ENCODE measurements around the gene NMUR1. TPM values are rescaled to one million over a fixed set of nuclear protein-coding genes. Genes with fewer than 3 reads are reported as not detected.

Gene NMUR1
- total RNA-seq, 2 donors from 2014 or later: 0.07 to 0.29 TPM

GRCh38 chr2:231513746-231514224 is 16.5 kb downstream of the NMUR1 start:
- no peaks in the 10 kb centered on the region for H3K9me3 ChIP-seq (ENCODE audit: control insufficient read depth, low read length)
- DNase-seq: no peak
- 4 to 5% methylated on average over 2 to 3 of the region's 7 CpGs for WGBS, 2 experiments (ENCODE audit: insufficient coverage in 1 of 2, insufficient read length in 1 of 2)
- no peaks in the 10 kb centered on the region for H3K9me3 Mint-ChIP-seq
- peak overlapping the region; percentile 66 for H3K9ac ChIP-seq (ENCODE audit: extremely low read depth, low read length, poor library complexity, severe bottlenecking)
- H3K4me1 ChIP-seq (ENCODE audit: control insufficient read depth, insufficient read depth, low read length): no peaks in the 10 kb centered on the region
- H3K27ac ChIP-seq (ENCODE audit: low read depth, low read length): no peak overlapping the region
- no peaks in the 10 kb centered on the region for H3K36me3 ChIP-seq (ENCODE audit: control insufficient read depth, insufficient read depth, low read length)
- H3K27ac Mint-ChIP-seq: peak overlapping the region; percentile 98
- no peak for TF ChIP-seq CTCF (conservative IDR thresholded peaks at IDR 0.05)
- H3K4me3 Mint-ChIP-seq: peak overlapping the region; percentile 80
- H3K36me3 Mint-ChIP-seq (ENCODE audit: low read depth): no peaks in the 10 kb centered on the region
- peak overlapping the region; percentile 85 for H3K4me3 ChIP-seq (ENCODE audit: low read length)
- H3K27me3 ChIP-seq (ENCODE audit: control insufficient read depth, insufficient read depth, low read length, poor library complexity, severe bottlenecking): peaks cover 3% of the 10 kb centered on the region
- peaks cover 5% of the 10 kb centered on the region for H3K27me3 Mint-ChIP-seq (ENCODE audit: insufficient read depth)
- peaks cover 4% of the 10 kb centered on the region for H3K4me1 Mint-ChIP-seq

GRCh38 chr2:231512222-231512621 is 18.0 kb downstream of the NMUR1 start:
- 71 to 88% methylated on average over 5 of the region's 5 CpGs for WGBS, 2 experiments (ENCODE audit: insufficient coverage in 1 of 2, insufficient read length in 1 of 2)
- no peak overlapping the region for H3K27ac ChIP-seq (ENCODE audit: low read depth, low read length)
- DNase-seq: no peak
- no peak overlapping the region for H3K4me3 ChIP-seq (ENCODE audit: low read length)
- H3K4me1 Mint-ChIP-seq: peaks cover 4% of the 10 kb centered on the region
- no peak overlapping the region for H3K9ac ChIP-seq (ENCODE audit: extremely low read depth, low read length, poor library complexity, severe bottlenecking)
- H3K9me3 Mint-ChIP-seq: no peaks in the 10 kb centered on the region
- H3K36me3 Mint-ChIP-seq (ENCODE audit: low read depth): peaks cover 2% of the 10 kb centered on the region
- no peaks in the 10 kb centered on the region for H3K36me3 ChIP-seq (ENCODE audit: control insufficient read depth, insufficient read depth, low read length)
- no peaks in the 10 kb centered on the region for H3K27me3 ChIP-seq (ENCODE audit: control insufficient read depth, insufficient read depth, low read length, poor library complexity, severe bottlenecking)
- no peaks in the 10 kb centered on the region for H3K4me1 ChIP-seq (ENCODE audit: control insufficient read depth, insufficient read depth, low read length)
- H3K27ac Mint-ChIP-seq: no peak overlapping the region
- no peak for TF ChIP-seq CTCF (conservative IDR thresholded peaks at IDR 0.05)
- H3K4me3 Mint-ChIP-seq: no peak overlapping the region
- peaks cover 5% of the 10 kb centered on the region for H3K27me3 Mint-ChIP-seq (ENCODE audit: insufficient read depth)
- no peaks in the 10 kb centered on the region for H3K9me3 ChIP-seq (ENCODE audit: control insufficient read depth, low read length)

- H3K4me1 Mint-ChIP-seq: no peaks in the 10 kb centered on the region
- H3K27ac Mint-ChIP-seq: no peak overlapping the region
- no peaks in the 10 kb centered on the region for H3K9me3 Mint-ChIP-seq
- H3K4me3 ChIP-seq (ENCODE audit: low read length): no peak overlapping the region
- WGBS, 2 experiments (ENCODE audit: insufficient coverage in 1 of 2, insufficient read length in 1 of 2): 92 to 100% methylated on average over 3 of the region's 3 CpGs
- TF ChIP-seq CTCF (conservative IDR thresholded peaks at IDR 0.05): no peak
- no peaks in the 10 kb centered on the region for H3K27me3 Mint-ChIP-seq (ENCODE audit: insufficient read depth)
- peaks cover 14% of the 10 kb centered on the region for H3K36me3 Mint-ChIP-seq (ENCODE audit: low read depth)
- no peaks in the 10 kb centered on the region for H3K27me3 ChIP-seq (ENCODE audit: control insufficient read depth, insufficient read depth, low read length, poor library complexity, severe bottlenecking)
- H3K9ac ChIP-seq (ENCODE audit: extremely low read depth, low read length, poor library complexity, severe bottlenecking): no peak overlapping the region
- no peak for DNase-seq
- H3K4me1 ChIP-seq (ENCODE audit: control insufficient read depth, insufficient read depth, low read length): no peaks in the 10 kb centered on the region
- H3K9me3 ChIP-seq (ENCODE audit: control insufficient read depth, low read length): no peaks in the 10 kb centered on the region
- no peak overlapping the region for H3K4me3 Mint-ChIP-seq
- H3K27ac ChIP-seq (ENCODE audit: low read depth, low read length): no peak overlapping the region
- H3K36me3 ChIP-seq (ENCODE audit: control insufficient read depth, insufficient read depth, low read length): no peaks in the 10 kb centered on the region
These were observed 26.5 kb downstream of the NMUR1 start for GRCh38 chr2:231503766-231504165.

Data from endodermal cell (in vitro differentiated cells).